ENCODE measurements around the gene MEST. TPM values are rescaled to one million over a fixed set of nuclear protein-coding genes. Genes with fewer than 3 reads are reported as not detected.
A peak's percentile ranks its signal among the peaks of the same experiment; 100 is the strongest.

The MEST gene
- total RNA-seq, 6 experiments from 2014 or later, result 23.4 to 46.9 (median 31.2) TPM

DNA sequence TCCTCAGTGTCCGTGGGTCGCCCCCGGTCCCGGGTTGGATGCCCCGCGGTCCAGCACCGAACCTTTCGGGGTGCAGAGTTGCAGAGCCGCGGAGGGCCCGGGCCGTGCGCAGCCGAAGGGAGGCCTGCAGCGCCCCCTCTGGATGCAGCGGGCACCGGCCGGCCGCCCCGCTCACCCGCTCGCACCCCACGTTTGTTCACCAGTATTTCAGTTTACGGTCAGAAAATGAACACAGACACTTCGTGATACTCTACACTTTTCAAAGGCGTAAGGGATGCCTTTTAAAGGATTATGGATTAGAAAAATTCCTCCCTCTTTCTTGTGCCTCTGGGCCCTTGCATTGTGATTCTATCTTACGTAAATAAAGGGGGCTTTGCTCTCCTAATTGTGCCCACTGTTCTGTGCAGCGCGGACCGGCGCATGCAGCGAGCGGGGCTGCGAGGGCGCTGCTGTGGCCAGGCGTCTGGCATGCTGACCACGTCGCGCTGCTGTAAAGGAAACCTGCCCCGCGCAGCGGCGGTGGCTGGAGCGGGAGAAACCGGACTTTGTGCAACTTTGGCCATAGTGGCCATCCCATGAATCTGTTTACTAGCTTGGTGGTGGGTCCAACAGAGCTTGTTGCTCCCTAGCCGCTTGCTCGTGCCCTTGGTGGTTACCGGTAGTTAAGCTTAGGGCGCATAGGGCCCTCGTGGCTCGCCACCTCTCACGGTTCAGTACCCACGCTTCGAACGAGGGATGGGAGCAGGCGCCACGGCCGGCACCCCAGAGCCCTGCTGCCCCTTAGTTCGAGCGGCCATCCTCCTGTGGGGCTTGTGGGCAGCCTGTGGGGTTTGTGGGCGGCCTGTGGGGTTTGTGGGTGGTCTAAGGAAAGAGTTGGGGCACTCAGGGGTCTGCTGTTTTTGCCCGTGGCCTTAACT lies 739 bp upstream of the MEST start:
- H3K4me3 ChIP-seq, result peak overlapping the region in 2 of 3 donors; percentile 37 to 44
- no peaks in the 10 kb centered on the region for H3K9me3 ChIP-seq
- ATAC-seq (peak; percentile 46 to 62 (median 53)), DNase-seq (peak; percentile 53 to 59 (median 53))
- no peaks in the 10 kb centered on the region for H3K27me3 ChIP-seq
- H3K36me3 ChIP-seq, result no peaks in the 10 kb centered on the region
- 35% methylated on average over 14 of the region's 62 CpGs for WGBS (ENCODE audit: insufficient coverage, low coverage, low lambda C conversion rate, missing lambda C conversion rate)
- intact Hi-C loops (cut with DNase I), result no loop called here
- peaks cover 0 to 7% (median 0%) of the 10 kb centered on the region in 4 donors for H3K4me1 ChIP-seq
- TF ChIP-seq, protein P1, sequence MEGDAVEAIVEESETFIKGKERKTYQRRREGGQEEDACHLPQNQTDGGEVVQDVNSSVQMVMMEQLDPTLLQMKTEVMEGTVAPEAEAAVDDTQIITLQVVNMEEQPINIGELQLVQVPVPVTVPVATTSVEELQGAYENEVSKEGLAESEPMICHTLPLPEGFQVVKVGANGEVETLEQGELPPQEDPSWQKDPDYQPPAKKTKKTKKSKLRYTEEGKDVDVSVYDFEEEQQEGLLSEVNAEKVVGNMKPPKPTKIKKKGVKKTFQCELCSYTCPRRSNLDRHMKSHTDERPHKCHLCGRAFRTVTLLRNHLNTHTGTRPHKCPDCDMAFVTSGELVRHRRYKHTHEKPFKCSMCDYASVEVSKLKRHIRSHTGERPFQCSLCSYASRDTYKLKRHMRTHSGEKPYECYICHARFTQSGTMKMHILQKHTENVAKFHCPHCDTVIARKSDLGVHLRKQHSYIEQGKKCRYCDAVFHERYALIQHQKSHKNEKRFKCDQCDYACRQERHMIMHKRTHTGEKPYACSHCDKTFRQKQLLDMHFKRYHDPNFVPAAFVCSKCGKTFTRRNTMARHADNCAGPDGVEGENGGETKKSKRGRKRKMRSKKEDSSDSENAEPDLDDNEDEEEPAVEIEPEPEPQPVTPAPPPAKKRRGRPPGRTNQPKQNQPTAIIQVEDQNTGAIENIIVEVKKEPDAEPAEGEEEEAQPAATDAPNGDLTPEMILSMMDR (IDR thresholded peaks at IDR 0.05), result peak in 3 of 4 donors; percentile 28 to 45 (median 37)
- no peak for TF ChIP-seq POLR2A (IDR thresholded peaks at IDR 0.05)
- no peak overlapping the region for H3K27ac ChIP-seq

DNA sequence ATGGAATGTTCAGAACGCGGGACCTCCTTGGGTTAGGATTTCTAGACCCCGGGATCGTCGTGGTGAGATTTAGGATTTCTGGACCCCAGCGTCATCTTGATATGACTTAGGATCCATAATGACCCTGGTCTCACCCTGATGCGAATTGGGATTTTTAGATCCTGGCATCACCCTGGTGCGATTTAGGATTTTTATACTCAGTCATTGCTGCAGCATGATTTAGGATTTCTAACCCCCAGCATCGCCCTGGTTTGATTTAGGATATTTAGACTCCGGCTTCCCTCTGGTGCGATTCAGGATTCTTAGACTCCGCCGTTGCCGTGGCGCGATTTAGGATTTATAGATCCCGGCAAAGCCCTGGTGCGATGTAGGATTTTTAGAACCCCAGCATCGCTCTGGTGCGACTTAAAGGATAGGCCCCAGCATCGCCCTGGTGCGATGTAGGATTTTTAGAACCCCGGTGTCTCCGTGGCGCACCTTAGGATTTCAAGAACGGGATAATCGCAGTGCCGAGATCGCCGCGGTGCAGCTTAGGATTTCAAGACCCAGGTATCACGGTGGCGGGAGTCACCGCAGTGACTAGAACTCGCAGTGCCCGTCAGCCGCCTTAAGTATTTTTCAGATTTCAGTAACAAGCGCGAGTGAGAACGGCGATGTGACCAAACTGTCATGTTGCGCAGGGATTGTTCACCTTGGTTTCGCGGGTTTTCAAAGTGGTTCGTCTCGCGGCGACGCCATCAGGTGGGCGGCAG lies 814 bp downstream of the MEST start:
- 60% methylated on average over 24 of the region's 50 CpGs for WGBS (ENCODE audit: insufficient coverage, low coverage, low lambda C conversion rate, missing lambda C conversion rate)
- Histone ChIP-seq H3K27ac (no peak overlapping the region), H3K4me1 (peaks cover 0 to 7% (median 0%) of the 10 kb centered on the region in 4 donors), H3K9me3 (no peaks in the 10 kb centered on the region), H3K4me3 (peak overlapping the region; percentile 12 to 44 (median 37)), H3K36me3 (no peaks in the 10 kb centered on the region), H3K27me3 (no peaks in the 10 kb centered on the region)
- no peak for DNase-seq
- intact Hi-C loops (cut with DNase I), result no loop called here
- ATAC-seq, result no peak
- TF ChIP-seq POLR2A (IDR thresholded peaks at IDR 0.05), result no peak
- TF ChIP-seq, protein P1 (IDR thresholded peaks at IDR 0.05), result no peak

DNA sequence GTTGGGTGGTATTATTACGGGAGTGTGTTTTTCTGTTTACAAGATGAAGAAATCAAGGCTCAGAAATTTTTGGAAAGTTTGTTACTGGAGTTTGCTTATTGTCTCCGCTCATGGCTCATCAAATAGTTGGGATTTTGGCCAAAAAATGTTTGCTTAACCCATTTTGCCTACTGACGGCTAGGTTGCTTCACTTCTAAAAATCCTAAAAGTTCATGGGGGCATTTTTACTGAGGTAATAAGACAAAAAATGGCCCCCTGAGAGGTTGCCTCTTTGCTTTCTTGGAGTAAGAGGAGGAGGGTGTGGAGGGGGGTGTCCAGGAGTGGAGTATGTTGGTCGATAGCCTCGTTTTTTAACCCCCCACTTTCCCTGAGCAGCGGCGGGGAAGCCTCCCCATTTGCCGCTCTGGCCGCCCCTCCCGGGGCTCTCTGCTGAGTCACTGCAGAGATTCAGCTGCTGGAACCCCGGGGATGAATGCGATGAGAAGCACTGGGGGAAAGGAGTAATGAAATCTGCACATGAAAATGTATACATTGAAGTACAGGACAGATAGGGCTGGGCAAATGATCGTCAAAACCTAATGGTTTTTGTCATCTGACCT lies 1.5 kb downstream of the MEST start:
- Histone ChIP-seq H3K27ac (no peak overlapping the region), H3K4me3 (peak overlapping the region; percentile 0 to 44 (median 37)), H3K36me3 (peaks cover 0 to 2% (median 0%) of the 10 kb centered on the region in 4 donors), H3K4me1 (peaks cover 0 to 7% (median 0%) of the 10 kb centered on the region in 4 donors), H3K27me3 (no peaks in the 10 kb centered on the region), H3K9me3 (no peaks in the 10 kb centered on the region)
- peak in 1 of 4 donors; percentile 24 for ATAC-seq
- no peak for TF ChIP-seq POLR2A (IDR thresholded peaks at IDR 0.05)
- TF ChIP-seq, protein P1 (IDR thresholded peaks at IDR 0.05), result no peak
- intact Hi-C loops (cut with DNase I), result no loop called here
- DNase-seq, result no peak
- WGBS (ENCODE audit: insufficient coverage, low coverage, low lambda C conversion rate, missing lambda C conversion rate), result 45% methylated on average over 13 of the region's 13 CpGs

DNA sequence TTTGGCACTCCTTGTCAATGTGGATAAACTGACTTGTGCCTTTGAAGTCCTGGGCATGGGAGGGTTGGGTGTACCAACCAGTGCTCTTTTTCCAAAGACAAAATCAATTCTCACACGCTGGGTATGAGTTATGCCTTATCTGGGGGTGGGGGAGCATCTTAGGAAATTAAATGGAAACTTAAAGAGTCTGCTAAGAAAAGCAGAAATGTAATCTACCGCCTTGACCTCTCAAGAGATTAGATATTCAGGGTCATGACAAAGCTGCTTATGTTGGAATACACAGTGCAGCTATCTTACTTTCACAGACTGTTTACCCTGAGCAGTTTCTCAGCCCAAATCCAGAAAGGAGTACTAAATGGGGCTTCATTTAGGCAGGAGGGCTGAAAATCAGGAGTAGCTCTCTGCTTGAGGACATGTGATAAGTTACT lies 2.6 kb downstream of the MEST start:
- DNase-seq, result no peak
- no peak overlapping the region for H3K27ac ChIP-seq
- peaks cover 0 to 7% (median 0%) of the 10 kb centered on the region in 4 donors for H3K4me1 ChIP-seq
- TF ChIP-seq, protein P1 (IDR thresholded peaks at IDR 0.05), result no peak
- no peak for TF ChIP-seq POLR2A (IDR thresholded peaks at IDR 0.05)
- ATAC-seq, result peak; percentile 9 to 26 (median 14)
- 47% methylated on average over 2 of the region's 2 CpGs for WGBS (ENCODE audit: insufficient coverage, low coverage, low lambda C conversion rate, missing lambda C conversion rate)
- H3K4me3 ChIP-seq, result no peak overlapping the region
- H3K9me3 ChIP-seq, result no peaks in the 10 kb centered on the region
- peaks cover 0 to 6% (median under 1%) of the 10 kb centered on the region in 4 donors for H3K36me3 ChIP-seq
- H3K27me3 ChIP-seq, result no peaks in the 10 kb centered on the region
- intact Hi-C loops (cut with DNase I), result no loop called here

Data from right lobe of liver (tissue), 6 donors.